HG03108 (cell line): ENCODE results near the gene EPB41L1.

Source experiments
- ATAC-seq: cut with Tn5 transposase; IDR thresholded peaks from one replicate; pipeline ENCODE4 v1.9.1; 2021; ENCODE audit warnings: moderate library complexity; ENCODE audit not compliant: unreplicated experiment

Gene EPB41L1

GRCh38 chr20:36153736-36154699 is 522 bp upstream of the EPB41L1 start:
- no peak for ATAC-seq

- no peak for ATAC-seq
Measured at GRCh38 chr20:36155629-36155971, 1.1 kb downstream of the EPB41L1 start.

GRCh38 chr20:36155991-36156390 is 1.5 kb downstream of the EPB41L1 start:
- ATAC-seq = no peak

- no peak for ATAC-seq
Measured at GRCh38 chr20:36157610-36158009, 3.1 kb downstream of the EPB41L1 start.

- no peak for ATAC-seq
Measured at GRCh38 chr20:36158160-36158741, 3.7 kb downstream of the EPB41L1 start.

- no peak for ATAC-seq
Measured at GRCh38 chr20:36159833-36160232, 5.3 kb downstream of the EPB41L1 start.

GRCh38 chr20:36162272-36162966 is 7.9 kb downstream of the EPB41L1 start:
- ATAC-seq = no peak

GRCh38 chr20:36167902-36168503 is 13.5 kb downstream of the EPB41L1 start:
- no peak for ATAC-seq

GRCh38 chr20:36170542-36171215 is 16.1 kb downstream of the EPB41L1 start:
- no peak for ATAC-seq

- no peak for ATAC-seq
Measured at GRCh38 chr20:36173451-36173933, 19.0 kb downstream of the EPB41L1 start.

GRCh38 chr20:36175016-36175415 is 20.5 kb downstream of the EPB41L1 start:
- ATAC-seq = no peak

GRCh38 chr20:36175475-36175995 is 21.0 kb downstream of the EPB41L1 start:
- ATAC-seq = no peak

- no peak for ATAC-seq
Measured at GRCh38 chr20:36177716-36178115, 23.2 kb downstream of the EPB41L1 start.

- no peak for ATAC-seq
Measured at GRCh38 chr20:36179170-36179945, 24.8 kb downstream of the EPB41L1 start.

- ATAC-seq = no peak
Measured at GRCh38 chr20:36180323-36180722, 25.8 kb downstream of the EPB41L1 start.

GRCh38 chr20:36181934-36182603 is 27.5 kb downstream of the EPB41L1 start:
- no peak for ATAC-seq

GRCh38 chr20:36182604-36183154 is 28.1 kb downstream of the EPB41L1 start:
- no peak for ATAC-seq

GRCh38 chr20:36183155-36183944 is 28.8 kb downstream of the EPB41L1 start:
- ATAC-seq = no peak
